ENCODE measurements around the gene FCER1A. TPM values are rescaled to one million over a fixed set of nuclear protein-coding genes. Genes with fewer than 3 reads are reported as not detected.

FCER1A gene
- total and polyA plus RNA-seq, 2 experiments from 2014 or later = not detected

- Histone ChIP-seq H3F3A (ENCODE audit: insufficient read depth) (no peaks in the 10 kb centered on the region), H3K4me1 (ENCODE audit: insufficient read depth) (no peaks in the 10 kb centered on the region), H2AFZ (no peak overlapping the region), H3K9ac (no peak overlapping the region), H3K36me3 (ENCODE audit: low read depth) (no peaks in the 10 kb centered on the region), H3K9me3 (ENCODE audit: low read depth) (no peaks in the 10 kb centered on the region), H3K4me2 (ENCODE audit: unreplicated experiment) (no peak overlapping the region), H3K79me2 (ENCODE audit: insufficient read depth) (no peaks in the 10 kb centered on the region), H3K4me3 (no peak overlapping the region), H4K20me1 (ENCODE audit: insufficient read depth) (no peaks in the 10 kb centered on the region), H3K27ac (no peak overlapping the region), H3K9me2 (ENCODE audit: insufficient read depth) (no peaks in the 10 kb centered on the region), H3K27me3 (replicated peaks; ENCODE audit: insufficient read depth) (no peaks in the 10 kb centered on the region)
- no peak for DNase-seq
- TF ChIP-seq EZH2phosphoT487 (IDR thresholded peaks at IDR 0.05; ENCODE audit: insufficient read depth, low read depth) (no peak), EZH2 (IDR thresholded peaks at IDR 0.05; ENCODE audit: insufficient read depth, poor library complexity, severe bottlenecking) (no peak)
- in situ Hi-C loops (cut with MboI) = no loop called here
- 31 to 42% methylated on average over 2 of the region's 2 CpGs for WGBS, 2 experiments (ENCODE audit: low coverage in 1 of 2, low lambda C conversion rate in 2 of 2, missing lambda C conversion rate in 2 of 2)
Observed at GRCh38 chr1:159274631-159275030, 27.5 kb upstream of the FCER1A start.

GRCh38 chr1:159275891-159276290 is 26.2 kb upstream of the FCER1A start:
- no peaks in the 10 kb centered on the region for H3K4me1 ChIP-seq (ENCODE audit: insufficient read depth)
- H3F3A ChIP-seq (ENCODE audit: insufficient read depth) = no peaks in the 10 kb centered on the region
- no peak overlapping the region for H3K4me2 ChIP-seq (ENCODE audit: unreplicated experiment)
- DNase-seq = no peak
- H3K27me3 ChIP-seq (replicated peaks; ENCODE audit: insufficient read depth) = no peaks in the 10 kb centered on the region
- H2AFZ ChIP-seq = no peak overlapping the region
- in situ Hi-C loops (cut with MboI) = no loop called here
- H3K4me3 ChIP-seq = no peak overlapping the region
- TF ChIP-seq EZH2phosphoT487 (IDR thresholded peaks at IDR 0.05; ENCODE audit: insufficient read depth, low read depth) (no peak), EZH2 (IDR thresholded peaks at IDR 0.05; ENCODE audit: insufficient read depth, poor library complexity, severe bottlenecking) (no peak)
- H3K9me2 ChIP-seq (ENCODE audit: insufficient read depth) = no peaks in the 10 kb centered on the region
- no peaks in the 10 kb centered on the region for H3K9me3 ChIP-seq (ENCODE audit: low read depth)
- no peak overlapping the region for H3K9ac ChIP-seq
- no peaks in the 10 kb centered on the region for H3K36me3 ChIP-seq (ENCODE audit: low read depth)
- no peaks in the 10 kb centered on the region for H3K79me2 ChIP-seq (ENCODE audit: insufficient read depth)
- H4K20me1 ChIP-seq (ENCODE audit: insufficient read depth) = no peaks in the 10 kb centered on the region
- no peak overlapping the region for H3K27ac ChIP-seq

- H3K27me3 ChIP-seq (replicated peaks; ENCODE audit: insufficient read depth) = no peaks in the 10 kb centered on the region
- no peaks in the 10 kb centered on the region for H3F3A ChIP-seq (ENCODE audit: insufficient read depth)
- no peak overlapping the region for H3K4me3 ChIP-seq
- H3K79me2 ChIP-seq (ENCODE audit: insufficient read depth) = no peaks in the 10 kb centered on the region
- H3K4me2 ChIP-seq (ENCODE audit: unreplicated experiment) = no peak overlapping the region
- H3K9me2 ChIP-seq (ENCODE audit: insufficient read depth) = no peaks in the 10 kb centered on the region
- in situ Hi-C loops (cut with MboI) = no loop called here
- no peak for TF ChIP-seq EZH2phosphoT487 (IDR thresholded peaks at IDR 0.05; ENCODE audit: insufficient read depth, low read depth)
- no peak for TF ChIP-seq EZH2 (IDR thresholded peaks at IDR 0.05; ENCODE audit: insufficient read depth, poor library complexity, severe bottlenecking)
- H2AFZ ChIP-seq = no peak overlapping the region
- no peak overlapping the region for H3K27ac ChIP-seq
- no peak for DNase-seq
- no peaks in the 10 kb centered on the region for H4K20me1 ChIP-seq (ENCODE audit: insufficient read depth)
- WGBS, 2 experiments (ENCODE audit: low coverage in 1 of 2, low lambda C conversion rate in 2 of 2, missing lambda C conversion rate in 2 of 2) = 8 to 9% methylated on average over 5 of the region's 5 CpGs
- no peaks in the 10 kb centered on the region for H3K4me1 ChIP-seq (ENCODE audit: insufficient read depth)
- no peak overlapping the region for H3K9ac ChIP-seq
- H3K9me3 ChIP-seq (ENCODE audit: low read depth) = no peaks in the 10 kb centered on the region
- H3K36me3 ChIP-seq (ENCODE audit: low read depth) = no peaks in the 10 kb centered on the region
Observed at GRCh38 chr1:159279773-159280172, 22.4 kb upstream of the FCER1A start.

GRCh38 chr1:159282118-159282517 is 20.0 kb upstream of the FCER1A start:
- Histone ChIP-seq H3K4me2 (ENCODE audit: unreplicated experiment) (no peak overlapping the region), H3K27me3 (replicated peaks; ENCODE audit: insufficient read depth) (no peaks in the 10 kb centered on the region), H3F3A (ENCODE audit: insufficient read depth) (no peaks in the 10 kb centered on the region), H3K4me1 (ENCODE audit: insufficient read depth) (no peaks in the 10 kb centered on the region), H2AFZ (no peak overlapping the region), H4K20me1 (ENCODE audit: insufficient read depth) (no peaks in the 10 kb centered on the region), H3K4me3 (no peak overlapping the region), H3K79me2 (ENCODE audit: insufficient read depth) (no peaks in the 10 kb centered on the region), H3K9ac (no peak overlapping the region), H3K36me3 (ENCODE audit: low read depth) (no peaks in the 10 kb centered on the region), H3K9me2 (ENCODE audit: insufficient read depth) (no peaks in the 10 kb centered on the region), H3K27ac (no peak overlapping the region), H3K9me3 (ENCODE audit: low read depth) (no peaks in the 10 kb centered on the region)
- no peak for DNase-seq
- TF ChIP-seq EZH2 (IDR thresholded peaks at IDR 0.05; ENCODE audit: insufficient read depth, poor library complexity, severe bottlenecking) (no peak), EZH2phosphoT487 (IDR thresholded peaks at IDR 0.05; ENCODE audit: insufficient read depth, low read depth) (no peak)
- WGBS, 2 experiments (ENCODE audit: low coverage in 1 of 2, low lambda C conversion rate in 2 of 2, missing lambda C conversion rate in 2 of 2) = 45 to 46% methylated on average over 2 of the region's 2 CpGs
- in situ Hi-C loops (cut with MboI) = no loop called here

- Histone ChIP-seq H3K9me2 (ENCODE audit: insufficient read depth) (no peaks in the 10 kb centered on the region), H3K4me1 (ENCODE audit: insufficient read depth) (no peaks in the 10 kb centered on the region), H3K79me2 (ENCODE audit: insufficient read depth) (no peaks in the 10 kb centered on the region), H4K20me1 (ENCODE audit: insufficient read depth) (no peaks in the 10 kb centered on the region), H3K9ac (no peak overlapping the region), H3K4me3 (no peak overlapping the region), H2AFZ (no peak overlapping the region), H3K36me3 (ENCODE audit: low read depth) (no peaks in the 10 kb centered on the region), H3K27me3 (replicated peaks; ENCODE audit: insufficient read depth) (no peaks in the 10 kb centered on the region), H3K4me2 (ENCODE audit: unreplicated experiment) (no peak overlapping the region), H3F3A (ENCODE audit: insufficient read depth) (no peaks in the 10 kb centered on the region), H3K9me3 (ENCODE audit: low read depth) (no peaks in the 10 kb centered on the region), H3K27ac (no peak overlapping the region)
- no peak for DNase-seq
- in situ Hi-C loops (cut with MboI) = no loop called here
- 8 to 15% methylated on average over 2 of the region's 2 CpGs for WGBS, 2 experiments (ENCODE audit: low coverage in 1 of 2, low lambda C conversion rate in 2 of 2, missing lambda C conversion rate in 2 of 2)
- no peak for TF ChIP-seq EZH2 (IDR thresholded peaks at IDR 0.05; ENCODE audit: insufficient read depth, poor library complexity, severe bottlenecking)
- TF ChIP-seq EZH2phosphoT487 (IDR thresholded peaks at IDR 0.05; ENCODE audit: insufficient read depth, low read depth) = no peak
Observed at GRCh38 chr1:159289060-159289459, 13.1 kb upstream of the FCER1A start.
